GM06990 (cell line): ENCODE data around the gene RRH.

Source experiments
- DNase-seq: peaks from one replicate; pipeline ENCODE4 v3.0.0-alpha.2; 2011; ENCODE audit not compliant: insufficient read length; ENCODE audit errors: extremely low read depth
- H3K27me3 ChIP-seq: replicated peaks from 2 replicates; pipeline ENCODE4 v1.6.0; 2011; ENCODE audit warnings: low read length; ENCODE audit not compliant: control insufficient read depth, insufficient read depth
- H3K36me3 ChIP-seq: 2 replicates; pipeline ENCODE4 v1.5.1; 2011; ENCODE audit warnings: low read length; ENCODE audit not compliant: control insufficient read depth, insufficient read depth
- H3K4me3 ChIP-seq: replicated peaks from 2 replicates; pipeline ENCODE4 v1.5.1; 2011; ENCODE audit warnings: low read depth, mild to moderate bottlenecking, control low read depth, low read length
- TF ChIP-seq, protein P1 (sequence below): IDR thresholded peaks from 2 replicates; pipeline ENCODE4 v1.5.1; 2011; ENCODE audit warnings: low read length, control low read depth, mild to moderate bottlenecking, inconsistent platforms; ENCODE audit not compliant: insufficient read depth, poor library complexity, severe bottlenecking

The RRH gene

DNA sequence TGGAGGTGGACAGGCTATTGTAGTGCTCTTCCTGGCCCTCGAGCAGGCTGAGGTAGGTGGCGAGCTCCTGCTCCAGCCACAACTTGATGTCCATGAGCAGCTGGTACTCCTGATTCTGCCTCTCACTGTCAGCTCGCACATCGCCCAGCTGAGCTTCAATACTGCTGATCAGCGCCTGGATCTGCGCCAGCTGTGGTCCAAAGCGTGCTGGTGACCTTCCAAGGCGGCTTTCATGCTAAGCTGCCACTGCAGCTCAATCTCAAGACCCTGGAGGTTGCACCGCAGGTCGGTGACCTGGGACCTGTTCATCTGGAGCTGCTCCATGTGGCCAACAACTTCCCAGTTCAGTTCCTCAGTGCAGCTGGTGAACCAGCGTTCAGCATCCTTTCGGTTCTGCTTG lies 51.3 kb downstream of the RRH start:
- TF ChIP-seq, protein P1, sequence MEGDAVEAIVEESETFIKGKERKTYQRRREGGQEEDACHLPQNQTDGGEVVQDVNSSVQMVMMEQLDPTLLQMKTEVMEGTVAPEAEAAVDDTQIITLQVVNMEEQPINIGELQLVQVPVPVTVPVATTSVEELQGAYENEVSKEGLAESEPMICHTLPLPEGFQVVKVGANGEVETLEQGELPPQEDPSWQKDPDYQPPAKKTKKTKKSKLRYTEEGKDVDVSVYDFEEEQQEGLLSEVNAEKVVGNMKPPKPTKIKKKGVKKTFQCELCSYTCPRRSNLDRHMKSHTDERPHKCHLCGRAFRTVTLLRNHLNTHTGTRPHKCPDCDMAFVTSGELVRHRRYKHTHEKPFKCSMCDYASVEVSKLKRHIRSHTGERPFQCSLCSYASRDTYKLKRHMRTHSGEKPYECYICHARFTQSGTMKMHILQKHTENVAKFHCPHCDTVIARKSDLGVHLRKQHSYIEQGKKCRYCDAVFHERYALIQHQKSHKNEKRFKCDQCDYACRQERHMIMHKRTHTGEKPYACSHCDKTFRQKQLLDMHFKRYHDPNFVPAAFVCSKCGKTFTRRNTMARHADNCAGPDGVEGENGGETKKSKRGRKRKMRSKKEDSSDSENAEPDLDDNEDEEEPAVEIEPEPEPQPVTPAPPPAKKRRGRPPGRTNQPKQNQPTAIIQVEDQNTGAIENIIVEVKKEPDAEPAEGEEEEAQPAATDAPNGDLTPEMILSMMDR: no peak
- no peak overlapping the region for H3K4me3 ChIP-seq
- no peak for DNase-seq
- H3K27me3 ChIP-seq: peaks cover 2% of the 10 kb centered on the region; the same call in 1 of the 2 replicates
- H3K36me3 ChIP-seq: no peaks in the 10 kb centered on the region

DNA sequence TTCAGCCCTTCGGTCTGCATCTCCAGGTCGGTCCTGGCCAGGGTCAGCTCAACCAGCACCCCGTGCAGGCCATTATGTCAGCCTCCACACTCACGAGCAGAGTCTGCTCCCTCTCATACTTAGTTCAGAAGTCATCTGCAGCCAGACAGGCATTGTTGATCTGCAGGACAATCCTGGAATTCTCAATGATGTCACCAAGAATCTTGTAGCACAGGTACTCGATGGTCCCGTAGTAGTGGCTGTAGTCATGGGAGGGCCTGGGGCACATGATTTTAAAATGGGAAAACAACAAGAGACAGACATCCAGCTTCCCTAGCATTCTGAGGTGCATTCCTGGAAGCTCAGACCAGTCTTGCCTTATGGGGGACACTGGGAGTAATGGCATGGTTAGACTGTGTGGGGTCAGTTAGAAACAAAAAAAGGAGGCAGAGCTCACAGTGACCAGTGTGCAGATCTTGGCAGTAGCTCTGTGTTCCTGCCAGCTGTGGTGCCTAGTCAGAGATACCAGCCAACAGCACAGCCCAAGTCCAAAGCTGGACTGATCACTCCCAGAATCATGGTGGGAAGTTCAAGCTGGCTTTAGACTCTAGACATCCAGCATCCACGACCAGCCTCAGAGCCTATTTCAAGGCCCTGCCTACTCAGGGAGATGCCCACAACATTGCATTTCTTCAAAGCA lies 52.0 kb downstream of the RRH start:
- TF ChIP-seq, protein P1: no peak
- Histone ChIP-seq H3K36me3 (no peaks in the 10 kb centered on the region), H3K27me3 (peaks cover 2% of the 10 kb centered on the region; the same call in 1 of the 2 replicates), H3K4me3 (no peak overlapping the region)
- no peak for DNase-seq

DNA sequence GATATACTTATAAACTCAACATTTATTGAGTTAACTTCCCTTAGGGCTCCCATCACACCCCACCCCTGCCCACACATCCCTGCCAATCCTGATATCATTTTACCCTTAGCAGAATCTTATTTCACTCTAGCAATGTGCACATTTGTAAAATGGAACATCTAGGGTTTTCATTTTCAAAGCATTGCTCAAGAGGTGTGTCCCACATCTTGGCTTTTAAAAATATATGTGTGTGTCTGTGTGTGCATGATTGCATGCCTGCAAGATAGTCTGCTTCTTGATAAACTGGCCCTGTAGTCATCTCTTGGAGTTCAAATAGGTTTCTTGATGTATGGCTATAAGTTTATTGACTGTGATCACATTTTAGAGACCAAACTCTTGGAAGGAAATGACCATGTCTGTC lies 58.5 kb downstream of the RRH start:
- TF ChIP-seq, protein P1: no peak
- Histone ChIP-seq H3K4me3 (no peak overlapping the region), H3K36me3 (no peaks in the 10 kb centered on the region), H3K27me3 (no peaks in the 10 kb centered on the region)
- no peak for DNase-seq

DNA sequence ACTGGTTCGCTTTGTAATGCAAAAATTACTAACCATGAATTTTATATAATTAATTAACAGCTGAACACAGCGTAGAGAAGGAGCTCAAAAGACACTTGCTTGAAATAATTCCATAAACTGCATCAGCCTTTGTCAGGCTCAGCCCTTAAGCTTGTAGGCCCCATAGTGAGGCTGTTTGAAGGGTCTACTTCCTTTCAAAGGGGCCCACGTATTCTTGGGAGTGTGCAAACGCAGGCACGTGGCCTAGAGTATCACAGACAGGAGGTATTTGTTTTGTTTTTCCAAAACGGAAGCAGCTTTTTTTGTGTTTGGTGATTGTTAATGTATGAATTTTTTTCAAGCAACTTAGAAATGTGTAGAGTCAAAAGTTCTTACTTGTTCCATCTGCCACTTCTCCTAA lies 59.3 kb downstream of the RRH start:
- Histone ChIP-seq H3K27me3 (no peaks in the 10 kb centered on the region), H3K4me3 (no peak overlapping the region), H3K36me3 (no peaks in the 10 kb centered on the region)
- DNase-seq: no peak
- TF ChIP-seq, protein P1: no peak

DNA sequence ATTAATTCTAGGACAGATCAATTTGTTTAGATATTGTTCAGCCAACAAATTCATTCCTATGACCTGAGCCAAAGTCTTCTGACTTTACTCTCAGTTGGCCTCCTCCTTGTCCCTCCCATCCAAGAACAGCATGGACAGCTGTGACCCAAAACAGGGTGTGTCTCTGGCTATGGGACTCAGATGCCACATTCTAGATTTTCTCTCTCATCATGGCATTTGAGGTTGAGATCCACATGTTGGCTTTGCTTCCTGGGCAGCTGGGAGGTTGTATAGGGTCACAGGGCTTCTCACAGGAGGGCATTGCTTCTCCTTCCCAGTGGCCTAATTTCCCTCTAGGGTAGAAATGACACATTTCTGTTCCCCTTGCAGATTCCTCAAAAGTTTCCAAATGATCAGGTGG lies 62.3 kb downstream of the RRH start:
- Histone ChIP-seq H3K27me3 (no peaks in the 10 kb centered on the region), H3K36me3 (no peaks in the 10 kb centered on the region), H3K4me3 (no peak overlapping the region)
- DNase-seq: no peak
- TF ChIP-seq, protein P1: no peak
